Esophagus squamous epithelium (tissue), 5 donors: ENCODE data around the gene GPR3. TPM values are rescaled to one million over a fixed set of nuclear protein-coding genes. Genes with fewer than 3 reads are reported as not detected.

Experiments
- DNase-seq: peaks from one replicate; lab custom pipeline; 2025; lab: John Stamatoyannopoulos, UW
- H3K27ac ChIP-seq, 4 donors: fragments of 200-600 bp; sonication (generic); one replicate each; pipeline ENCODE4 v1.5.1; 2016 to 2019; ENCODE audit warnings: mild to moderate bottlenecking in 1 of 4
- H3K27me3 ChIP-seq, 4 donors: fragments of 200-600 bp; sonication (generic); 1 replicate in 3 of 4; 2 replicates in 1 of 4; pipeline versions ENCODE4 v1.5.1 to v1.6.0; 2017 to 2021; ENCODE audit warnings: antibody characterized with exemption in 1 of 4
- H3K36me3 ChIP-seq, 3 donors: fragments of 200-600 bp; sonication (generic); one replicate each; pipeline ENCODE4 v1.5.1; 2016 to 2019
- H3K4me1 ChIP-seq, 3 donors: fragments of 200-600 bp; sonication (generic); one replicate each; pipeline ENCODE4 v1.5.1; 2017 to 2019
- H3K4me3 ChIP-seq, 4 donors: fragments of 200-600 bp; sonication (generic); 1 replicate in 3 of 4; 2 replicates in 1 of 4; pipeline ENCODE4 v1.5.1; 2016 to 2019; ENCODE audit warnings: mild to moderate bottlenecking in 2 of 4, moderate library complexity in 1 of 4
- H3K9me3 ChIP-seq, 3 donors: fragments of 200-600 bp; sonication (generic); one replicate each; pipeline ENCODE4 v1.5.1; 2016 to 2019
- CTCF ChIP-seq, 6 experiments: fragments of 450-650 bp in 4 of 6; fragments of 200-600 bp in 2 of 6; sonication (generic) in 2 of 6; IDR thresholded peaks; one replicate each; pipeline ENCODE4 v1.5.1; 2016 to 2019; ENCODE audit warnings: antibody characterized with exemption in 6 of 6, mild to moderate bottlenecking in 4 of 6, moderate library complexity in 4 of 6
- POLR2A ChIP-seq, 4 donors: fragments of 450-650 bp; IDR thresholded peaks; one replicate each; pipeline ENCODE4 v1.6.1; 2017; ENCODE audit warnings: antibody characterized with exemption in 4 of 4, mild to moderate bottlenecking in 4 of 4, moderate library complexity in 3 of 4
- WGBS, 2 donors: methylation state at CpG; one replicate each; pipeline ENCODE4 v1.1.5; 2018; 5-methylcytosine and 5-hydroxymethylcytosine counted together
- intact Hi-C: fragments of 100-400 bp; cut with DNase I; formaldehyde crosslinking; loops from one replicate; pipeline ENCODE4 v1.15.0; 2022
- total RNA-seq, 4 donors: library from RNA; depleted of rRNA; stranded (reverse); fragments of >200 nt; gene quantifications; one replicate each; pipeline ENCODE4 v1.1.0, GENCODE V29; 2016
- donor health status: DM: yes; HTN: yes; CAD: no.

GPR3 gene
- total RNA-seq, 4 donors from 2014 or later, result 0.38 TPM; not detected in 3

- Histone ChIP-seq H3K36me3 (no peaks in the 10 kb centered on the region), H3K27ac (peak overlapping the region in 3 of 4 donors; percentile 52 to 72 (median 70)), H3K4me1 (peaks cover 19 to 60% (median 19%) of the 10 kb centered on the region in 3 donors), H3K9me3 (no peaks in the 10 kb centered on the region), H3K4me3 (peak overlapping the region; percentile 26 to 68 (median 46)), H3K27me3 (no peaks in the 10 kb centered on the region)
- no peak for DNase-seq
- TF ChIP-seq POLR2A (IDR thresholded peaks at IDR 0.05) (no peak), CTCF (IDR thresholded peaks at IDR 0.05) (peak in 1 of 6 experiments; percentile 3)
- intact Hi-C loops, result loop anchor here (5.0 to 10.0 kb wide), 4 partner anchors 36 to 291 kb away; no protein-coding TSS in a partner anchor
- WGBS, 2 donors, result 65 to 67% methylated on average over 11 to 14 of the region's 30 CpGs
Measured at GRCh38 chr1:27392778-27393635, 585 bp downstream of the GPR3 start.

- Histone ChIP-seq H3K4me3 (no peak overlapping the region), H3K27me3 (no peaks in the 10 kb centered on the region), H3K9me3 (no peaks in the 10 kb centered on the region), H3K36me3 (no peaks in the 10 kb centered on the region), H3K27ac (no peak overlapping the region), H3K4me1 (peaks cover 19 to 60% (median 19%) of the 10 kb centered on the region in 3 donors)
- no peak for DNase-seq
- intact Hi-C loops, result loop anchor here (5.0 to 10.0 kb wide), 4 partner anchors 36 to 291 kb away; no protein-coding TSS in a partner anchor
- TF ChIP-seq POLR2A (IDR thresholded peaks at IDR 0.05), result no peak
- TF ChIP-seq CTCF (IDR thresholded peaks at IDR 0.05), result no peak
- 80 to 84% methylated on average over 10 to 11 of the region's 18 CpGs for WGBS, 2 donors
Measured at GRCh38 chr1:27393641-27394281, 1.3 kb downstream of the GPR3 start.

GRCh38 chr1:27394282-27394658, 1.8 kb downstream of the GPR3 start:
- Histone ChIP-seq H3K4me1 (peaks cover 19 to 65% (median 19%) of the 10 kb centered on the region in 3 donors), H3K27ac (no peak overlapping the region), H3K9me3 (no peaks in the 10 kb centered on the region), H3K36me3 (no peaks in the 10 kb centered on the region), H3K27me3 (no peaks in the 10 kb centered on the region), H3K4me3 (no peak overlapping the region)
- TF ChIP-seq CTCF (IDR thresholded peaks at IDR 0.05) (no peak), POLR2A (IDR thresholded peaks at IDR 0.05) (no peak)
- WGBS, 2 donors, result 95 to 100% methylated on average over 3 to 6 of the region's 9 CpGs
- intact Hi-C loops, result loop anchor here (5.0 to 10.0 kb wide), 4 partner anchors 37 to 292 kb away; no protein-coding TSS in a partner anchor
- DNase-seq, result no peak

GRCh38 chr1:27394925-27395324, 2.5 kb downstream of the GPR3 start:
- Histone ChIP-seq H3K4me3 (no peak overlapping the region), H3K36me3 (no peaks in the 10 kb centered on the region), H3K27ac (peak overlapping the region in 1 of 4 donors; percentile 22), H3K27me3 (no peaks in the 10 kb centered on the region), H3K4me1 (peaks cover 19 to 72% (median 19%) of the 10 kb centered on the region in 3 donors), H3K9me3 (no peaks in the 10 kb centered on the region)
- TF ChIP-seq CTCF (IDR thresholded peaks at IDR 0.05), result no peak
- TF ChIP-seq POLR2A (IDR thresholded peaks at IDR 0.05), result no peak
- intact Hi-C loops, result loop anchor here (5.0 to 10.0 kb wide), 4 partner anchors 38 to 293 kb away; no protein-coding TSS in a partner anchor
- 83% methylated on average over 1 of the region's 1 CpG; no CpG with 5 or more reads in 1 of the 2 donors for WGBS, 2 donors
- no peak for DNase-seq
